Measurements from ENCODE around the gene RPS13. TPM values are rescaled to one million over a fixed set of nuclear protein-coding genes. Genes with fewer than 3 reads are reported as not detected.

Gene RPS13
- total and polyA plus RNA-seq, 4 donors = 237 to 638 (median 471) TPM

DNA sequence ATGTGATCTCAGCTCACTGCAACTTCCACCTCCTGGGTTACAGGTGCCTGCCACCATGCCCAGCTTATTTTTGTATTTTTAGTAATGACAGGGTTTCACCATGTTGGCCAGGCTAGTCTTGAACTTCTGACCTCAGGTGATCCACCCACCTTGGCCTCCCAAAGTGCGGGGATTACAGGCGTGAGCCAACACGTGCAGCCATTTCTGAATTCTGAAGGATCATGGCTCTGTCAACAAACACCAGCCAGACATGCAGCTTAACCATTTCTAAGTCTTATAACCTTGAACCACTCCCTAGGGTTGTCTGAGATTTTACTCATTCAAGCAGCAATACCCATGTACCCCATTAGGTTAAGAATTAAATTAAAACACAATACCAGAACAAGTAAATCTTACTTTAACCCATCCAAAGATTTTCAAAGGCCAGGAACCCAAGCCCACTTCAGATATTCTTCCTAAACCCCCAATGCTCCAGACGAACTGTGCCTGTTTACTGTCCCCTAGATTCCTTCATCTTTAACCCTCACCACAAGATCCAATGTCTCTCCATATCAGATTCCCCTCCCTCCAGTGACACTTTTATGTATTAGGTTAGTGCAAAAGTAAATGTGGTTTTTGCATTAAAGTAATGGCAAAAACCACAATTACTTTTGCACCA is 4.0 kb downstream of the RPS13 start:
- DNase-seq (ENCODE audit: low spot score) = no peak
- WGBS = 60% methylated on average over 4 of the region's 4 CpGs
- H3K9me3 ChIP-seq (ENCODE audit: control insufficient read depth in 4 of 4, low read length in 3 of 4) = no peaks in the 10 kb centered on the region
- H3K27me3 ChIP-seq (ENCODE audit: control insufficient read depth in 4 of 4, insufficient read depth in 4 of 4, low read length in 3 of 4) = no peaks in the 10 kb centered on the region
- H3K36me3 ChIP-seq (ENCODE audit: control insufficient read depth in 4 of 4, insufficient read depth in 3 of 4, low read depth in 1 of 4, low read length in 3 of 4) = peaks cover 2 to 28% (median 21%) of the 10 kb centered on the region in 4 donors
- H3K9ac ChIP-seq (ENCODE audit: low read depth in 1 of 2, low read length in 2 of 2) = no peak overlapping the region
- TF ChIP-seq SP1 (IDR thresholded peaks at IDR 0.05) = no peak
- TF ChIP-seq YY1 (IDR thresholded peaks at IDR 0.05) = no peak
- TF ChIP-seq, protein P1, sequence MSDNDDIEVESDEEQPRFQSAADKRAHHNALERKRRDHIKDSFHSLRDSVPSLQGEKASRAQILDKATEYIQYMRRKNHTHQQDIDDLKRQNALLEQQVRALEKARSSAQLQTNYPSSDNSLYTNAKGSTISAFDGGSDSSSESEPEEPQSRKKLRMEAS (IDR thresholded peaks at IDR 0.05) = no peak
- TF ChIP-seq, protein P2, sequence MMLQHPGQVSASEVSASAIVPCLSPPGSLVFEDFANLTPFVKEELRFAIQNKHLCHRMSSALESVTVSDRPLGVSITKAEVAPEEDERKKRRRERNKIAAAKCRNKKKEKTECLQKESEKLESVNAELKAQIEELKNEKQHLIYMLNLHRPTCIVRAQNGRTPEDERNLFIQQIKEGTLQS (IDR thresholded peaks at IDR 0.05) = no peak
- no peak for TF ChIP-seq FOXA1 (IDR thresholded peaks at IDR 0.05)
- no peak for TF ChIP-seq JUND (IDR thresholded peaks at IDR 0.05)
- no peak for TF ChIP-seq RAD21 (IDR thresholded peaks at IDR 0.05)
- no peak for TF ChIP-seq RXRA (IDR thresholded peaks at IDR 0.05)
- TF ChIP-seq, protein P3, sequence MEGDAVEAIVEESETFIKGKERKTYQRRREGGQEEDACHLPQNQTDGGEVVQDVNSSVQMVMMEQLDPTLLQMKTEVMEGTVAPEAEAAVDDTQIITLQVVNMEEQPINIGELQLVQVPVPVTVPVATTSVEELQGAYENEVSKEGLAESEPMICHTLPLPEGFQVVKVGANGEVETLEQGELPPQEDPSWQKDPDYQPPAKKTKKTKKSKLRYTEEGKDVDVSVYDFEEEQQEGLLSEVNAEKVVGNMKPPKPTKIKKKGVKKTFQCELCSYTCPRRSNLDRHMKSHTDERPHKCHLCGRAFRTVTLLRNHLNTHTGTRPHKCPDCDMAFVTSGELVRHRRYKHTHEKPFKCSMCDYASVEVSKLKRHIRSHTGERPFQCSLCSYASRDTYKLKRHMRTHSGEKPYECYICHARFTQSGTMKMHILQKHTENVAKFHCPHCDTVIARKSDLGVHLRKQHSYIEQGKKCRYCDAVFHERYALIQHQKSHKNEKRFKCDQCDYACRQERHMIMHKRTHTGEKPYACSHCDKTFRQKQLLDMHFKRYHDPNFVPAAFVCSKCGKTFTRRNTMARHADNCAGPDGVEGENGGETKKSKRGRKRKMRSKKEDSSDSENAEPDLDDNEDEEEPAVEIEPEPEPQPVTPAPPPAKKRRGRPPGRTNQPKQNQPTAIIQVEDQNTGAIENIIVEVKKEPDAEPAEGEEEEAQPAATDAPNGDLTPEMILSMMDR (IDR thresholded peaks at IDR 0.05; ENCODE audit: low read depth, low read length, missing input control) = no peak
- TF ChIP-seq HNF4A (conservative IDR thresholded peaks at IDR 0.05) = no peak
- TF ChIP-seq EGR1 (IDR thresholded peaks at IDR 0.05; ENCODE audit: low read depth in 2 of 2) = no peak
- TF ChIP-seq, protein P4, sequence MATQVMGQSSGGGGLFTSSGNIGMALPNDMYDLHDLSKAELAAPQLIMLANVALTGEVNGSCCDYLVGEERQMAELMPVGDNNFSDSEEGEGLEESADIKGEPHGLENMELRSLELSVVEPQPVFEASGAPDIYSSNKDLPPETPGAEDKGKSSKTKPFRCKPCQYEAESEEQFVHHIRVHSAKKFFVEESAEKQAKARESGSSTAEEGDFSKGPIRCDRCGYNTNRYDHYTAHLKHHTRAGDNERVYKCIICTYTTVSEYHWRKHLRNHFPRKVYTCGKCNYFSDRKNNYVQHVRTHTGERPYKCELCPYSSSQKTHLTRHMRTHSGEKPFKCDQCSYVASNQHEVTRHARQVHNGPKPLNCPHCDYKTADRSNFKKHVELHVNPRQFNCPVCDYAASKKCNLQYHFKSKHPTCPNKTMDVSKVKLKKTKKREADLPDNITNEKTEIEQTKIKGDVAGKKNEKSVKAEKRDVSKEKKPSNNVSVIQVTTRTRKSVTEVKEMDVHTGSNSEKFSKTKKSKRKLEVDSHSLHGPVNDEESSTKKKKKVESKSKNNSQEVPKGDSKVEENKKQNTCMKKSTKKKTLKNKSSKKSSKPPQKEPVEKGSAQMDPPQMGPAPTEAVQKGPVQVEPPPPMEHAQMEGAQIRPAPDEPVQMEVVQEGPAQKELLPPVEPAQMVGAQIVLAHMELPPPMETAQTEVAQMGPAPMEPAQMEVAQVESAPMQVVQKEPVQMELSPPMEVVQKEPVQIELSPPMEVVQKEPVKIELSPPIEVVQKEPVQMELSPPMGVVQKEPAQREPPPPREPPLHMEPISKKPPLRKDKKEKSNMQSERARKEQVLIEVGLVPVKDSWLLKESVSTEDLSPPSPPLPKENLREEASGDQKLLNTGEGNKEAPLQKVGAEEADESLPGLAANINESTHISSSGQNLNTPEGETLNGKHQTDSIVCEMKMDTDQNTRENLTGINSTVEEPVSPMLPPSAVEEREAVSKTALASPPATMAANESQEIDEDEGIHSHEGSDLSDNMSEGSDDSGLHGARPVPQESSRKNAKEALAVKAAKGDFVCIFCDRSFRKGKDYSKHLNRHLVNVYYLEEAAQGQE (IDR thresholded peaks at IDR 0.05) = no peak
- TF ChIP-seq, protein P5, sequence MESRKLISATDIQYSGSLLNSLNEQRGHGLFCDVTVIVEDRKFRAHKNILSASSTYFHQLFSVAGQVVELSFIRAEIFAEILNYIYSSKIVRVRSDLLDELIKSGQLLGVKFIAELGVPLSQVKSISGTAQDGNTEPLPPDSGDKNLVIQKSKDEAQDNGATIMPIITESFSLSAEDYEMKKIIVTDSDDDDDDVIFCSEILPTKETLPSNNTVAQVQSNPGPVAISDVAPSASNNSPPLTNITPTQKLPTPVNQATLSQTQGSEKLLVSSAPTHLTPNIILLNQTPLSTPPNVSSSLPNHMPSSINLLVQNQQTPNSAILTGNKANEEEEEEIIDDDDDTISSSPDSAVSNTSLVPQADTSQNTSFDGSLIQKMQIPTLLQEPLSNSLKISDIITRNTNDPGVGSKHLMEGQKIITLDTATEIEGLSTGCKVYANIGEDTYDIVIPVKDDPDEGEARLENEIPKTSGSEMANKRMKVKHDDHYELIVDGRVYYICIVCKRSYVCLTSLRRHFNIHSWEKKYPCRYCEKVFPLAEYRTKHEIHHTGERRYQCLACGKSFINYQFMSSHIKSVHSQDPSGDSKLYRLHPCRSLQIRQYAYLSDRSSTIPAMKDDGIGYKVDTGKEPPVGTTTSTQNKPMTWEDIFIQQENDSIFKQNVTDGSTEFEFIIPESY (IDR thresholded peaks at IDR 0.05) = no peak
- no peak for TF ChIP-seq FOXA2 (IDR thresholded peaks at IDR 0.05)
- TF ChIP-seq HNF4G (IDR thresholded peaks at IDR 0.05) = no peak
- no peak for TF ChIP-seq GABPA (IDR thresholded peaks at IDR 0.05 in 1 of 2, conservative IDR thresholded peaks at IDR 0.05 in 1 of 2)
- no peak for TF ChIP-seq TAF1 (conservative IDR thresholded peaks at IDR 0.05)
- no peak for TF ChIP-seq NR2F2 (IDR thresholded peaks at IDR 0.05)
- H3K4me3 ChIP-seq (ENCODE audit: low read depth in 1 of 3, low read length in 3 of 3) = no peak overlapping the region
- no peak overlapping the region for H3K27ac ChIP-seq (ENCODE audit: low read depth in 1 of 2, low read length in 2 of 2)
- H3K4me1 ChIP-seq (ENCODE audit: control insufficient read depth in 4 of 4, insufficient read depth in 4 of 4, low read length in 3 of 4) = peaks cover 2 to 21% (median 15%) of the 10 kb centered on the region in 4 donors
